ENCODE results near the gene ATP8B1.

GRCh38 chr18:57767259-57768050 is 35.7 kb downstream of the ATP8B1 start:
- no peak for TF ChIP-seq CTCF (IDR thresholded peaks at IDR 0.05)
- TF ChIP-seq POLR2A (IDR thresholded peaks at IDR 0.05) = no peak

All from body of pancreas (tissue), 4 donors.